Chondrocyte (in vitro differentiated cells): Measurements from ENCODE around the gene GSG1L. TPM values are rescaled to one million over a fixed set of nuclear protein-coding genes. Genes with fewer than 3 reads are reported as not detected.

Experiments used
- DNase-seq: peaks from one replicate; pipeline ENCODE4 v3.0.0; 2021; ENCODE audit warnings: mixed read lengths, low spot score
- H3K27ac Mint-ChIP-seq: one replicate; pipeline ENCODE4 v1.8.0; 2021; ENCODE audit warnings: mild to moderate bottlenecking, moderate library complexity, mixed read lengths; ENCODE audit not compliant: unreplicated experiment
- H3K27me3 Mint-ChIP-seq: 2 replicates; pipeline ENCODE4 v1.8.0; 2021; ENCODE audit warnings: low read depth, mixed read lengths
- H3K36me3 Mint-ChIP-seq: 2 replicates; pipeline ENCODE4 v1.8.0; 2021; ENCODE audit warnings: low read depth, mixed read lengths
- H3K4me1 Mint-ChIP-seq: 2 replicates; pipeline ENCODE4 v1.8.0; 2021; ENCODE audit warnings: low read depth, mild to moderate bottlenecking, mixed read lengths
- H3K4me3 Mint-ChIP-seq: one replicate; pipeline ENCODE4 v1.8.0; 2021; ENCODE audit warnings: mild to moderate bottlenecking, moderate library complexity, mixed read lengths; ENCODE audit not compliant: unreplicated experiment
- H3K9me3 Mint-ChIP-seq: 2 replicates; pipeline ENCODE4 v1.8.0; 2021; ENCODE audit warnings: low read depth, mixed read lengths
- total RNA-seq: library from RNA; stranded (reverse); gene quantifications from 3 replicates; pipeline ENCODE4 v1.2.1, GENCODE V29; 2021
- TF ChIP-seq, protein P1 (sequence below): fragments of 200-600 bp; sonication (generic); IDR thresholded peaks from 2 replicates; pipeline ENCODE4 v1.5.0; 2021; ENCODE audit warnings: antibody characterized with exemption, mild to moderate bottlenecking, moderate library complexity

GSG1L gene
- total RNA-seq, 1 donor from 2014 or later = not detected

GRCh38 chr16:27770271-27771196 lies 293.0 kb downstream of the GSG1L start:
- H3K9me3 Mint-ChIP-seq = no peaks in the 10 kb centered on the region
- TF ChIP-seq, protein P1, sequence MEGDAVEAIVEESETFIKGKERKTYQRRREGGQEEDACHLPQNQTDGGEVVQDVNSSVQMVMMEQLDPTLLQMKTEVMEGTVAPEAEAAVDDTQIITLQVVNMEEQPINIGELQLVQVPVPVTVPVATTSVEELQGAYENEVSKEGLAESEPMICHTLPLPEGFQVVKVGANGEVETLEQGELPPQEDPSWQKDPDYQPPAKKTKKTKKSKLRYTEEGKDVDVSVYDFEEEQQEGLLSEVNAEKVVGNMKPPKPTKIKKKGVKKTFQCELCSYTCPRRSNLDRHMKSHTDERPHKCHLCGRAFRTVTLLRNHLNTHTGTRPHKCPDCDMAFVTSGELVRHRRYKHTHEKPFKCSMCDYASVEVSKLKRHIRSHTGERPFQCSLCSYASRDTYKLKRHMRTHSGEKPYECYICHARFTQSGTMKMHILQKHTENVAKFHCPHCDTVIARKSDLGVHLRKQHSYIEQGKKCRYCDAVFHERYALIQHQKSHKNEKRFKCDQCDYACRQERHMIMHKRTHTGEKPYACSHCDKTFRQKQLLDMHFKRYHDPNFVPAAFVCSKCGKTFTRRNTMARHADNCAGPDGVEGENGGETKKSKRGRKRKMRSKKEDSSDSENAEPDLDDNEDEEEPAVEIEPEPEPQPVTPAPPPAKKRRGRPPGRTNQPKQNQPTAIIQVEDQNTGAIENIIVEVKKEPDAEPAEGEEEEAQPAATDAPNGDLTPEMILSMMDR = no peak
- H3K4me3 Mint-ChIP-seq = no peak overlapping the region
- peaks cover 26% of the 10 kb centered on the region for H3K4me1 Mint-ChIP-seq
- peak; percentile 61 for DNase-seq
- H3K27me3 Mint-ChIP-seq = no peaks in the 10 kb centered on the region
- peaks cover 3% of the 10 kb centered on the region for H3K36me3 Mint-ChIP-seq
- H3K27ac Mint-ChIP-seq = peak overlapping the region; percentile 93

DNA sequence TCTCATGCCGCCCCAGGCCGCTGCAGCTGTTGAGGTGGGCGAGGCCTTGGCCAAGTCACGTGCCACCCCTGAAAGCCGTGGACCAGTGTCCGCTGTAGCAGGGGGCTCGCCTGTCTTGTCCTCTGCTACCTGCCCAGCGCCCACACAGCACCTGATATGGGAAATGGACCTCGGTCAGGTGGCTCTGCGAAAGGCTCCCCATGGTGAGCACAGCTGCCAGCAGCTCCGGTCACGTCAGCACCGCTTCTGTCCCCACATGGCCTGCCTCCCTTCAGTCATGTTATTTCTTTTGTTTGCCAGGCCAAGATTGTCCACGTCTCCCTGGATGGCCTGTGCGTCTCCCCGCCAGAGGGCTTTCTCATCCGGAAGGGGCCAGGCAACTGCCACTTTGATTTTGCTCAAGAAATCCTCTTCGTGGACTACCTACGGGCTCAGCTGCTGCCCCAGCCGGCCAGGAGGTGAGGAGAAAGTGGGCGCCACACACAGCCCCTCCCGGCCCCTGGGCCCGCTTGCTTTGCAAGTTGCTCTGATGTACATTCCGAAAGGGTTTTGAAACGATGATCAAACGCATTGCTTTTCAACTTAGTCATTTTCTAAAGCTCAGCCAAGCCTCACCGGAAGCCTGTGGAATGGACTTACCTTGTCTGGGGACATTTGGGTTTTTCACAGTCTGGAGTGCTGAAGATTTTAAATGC lies 293.8 kb downstream of the GSG1L start:
- Mint-ChIP-seq H3K27ac (peak overlapping the region; percentile 93), H3K4me3 (no peak overlapping the region), H3K36me3 (peaks cover 4% of the 10 kb centered on the region), H3K4me1 (peaks cover 26% of the 10 kb centered on the region), H3K27me3 (no peaks in the 10 kb centered on the region), H3K9me3 (no peaks in the 10 kb centered on the region)
- DNase-seq = peak; percentile 92
- TF ChIP-seq, protein P1 = peak; percentile 11

DNA sequence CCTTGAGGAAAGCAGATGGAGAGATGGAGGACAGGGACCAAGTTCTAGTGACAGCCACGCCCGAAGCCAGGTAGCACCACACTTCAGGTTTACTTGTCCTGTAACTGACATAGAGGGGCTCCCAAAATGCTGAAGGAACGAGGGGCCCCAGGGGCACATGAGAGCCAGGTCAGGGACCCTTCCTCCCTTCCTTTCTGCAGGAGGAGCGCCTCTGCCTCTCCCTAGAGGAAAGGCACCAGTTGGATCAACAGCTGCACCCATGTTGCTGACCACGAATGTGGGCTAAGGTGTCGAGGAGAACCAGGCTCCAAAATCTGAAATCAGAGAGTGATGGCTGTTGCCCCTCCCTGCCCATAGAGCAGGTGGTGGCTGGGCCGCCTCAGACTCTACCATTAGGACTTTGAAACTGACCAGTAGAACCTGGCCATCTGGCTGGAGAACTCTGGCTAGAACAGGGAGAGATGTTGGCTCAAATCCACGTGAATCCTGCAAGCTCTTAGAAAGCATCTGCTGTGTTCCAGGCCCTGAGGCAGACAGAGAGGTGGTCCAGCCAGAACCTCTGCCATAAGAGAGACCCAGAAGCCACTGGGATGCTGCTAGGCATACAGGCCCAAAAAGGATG lies 294.8 kb downstream of the GSG1L start:
- Mint-ChIP-seq H3K4me3 (no peak overlapping the region), H3K27me3 (no peaks in the 10 kb centered on the region), H3K4me1 (peaks cover 26% of the 10 kb centered on the region), H3K36me3 (peaks cover 11% of the 10 kb centered on the region), H3K27ac (peak overlapping the region; percentile 20), H3K9me3 (peaks cover 8% of the 10 kb centered on the region)
- DNase-seq = peak; percentile 58
- TF ChIP-seq, protein P1 = no peak

DNA sequence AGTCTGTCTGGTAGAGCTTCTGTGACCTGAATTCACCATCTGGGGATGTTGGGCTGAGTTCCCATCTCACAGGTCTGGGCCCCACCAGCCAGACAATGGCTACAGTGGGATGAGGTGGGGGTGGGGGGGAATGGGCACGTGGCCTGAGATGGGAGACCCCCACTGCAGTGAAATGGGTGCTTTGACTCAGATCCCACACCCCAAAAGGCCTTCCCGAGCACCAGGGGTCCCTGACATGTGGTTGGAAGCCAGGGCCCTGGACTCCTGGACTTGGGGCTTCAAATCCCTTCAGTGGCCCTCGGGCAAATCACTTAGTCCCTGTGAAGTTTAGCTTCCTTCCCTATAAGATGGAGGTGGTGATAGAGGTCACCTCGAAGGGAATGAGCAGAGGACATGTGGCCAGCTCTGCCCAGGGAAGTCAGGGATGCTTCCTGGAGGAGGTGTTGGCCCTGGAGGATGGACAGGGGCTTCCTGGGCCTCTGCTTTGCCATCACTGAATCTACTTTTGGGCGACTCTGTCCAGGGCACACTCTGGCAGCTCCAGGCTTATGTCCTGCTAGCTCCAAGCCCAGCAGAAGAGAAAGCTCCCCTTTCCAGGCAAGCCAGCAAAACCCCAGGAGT lies 295.4 kb downstream of the GSG1L start:
- TF ChIP-seq, protein P1 = no peak
- Mint-ChIP-seq H3K4me3 (no peak overlapping the region), H3K27ac (no peak overlapping the region), H3K9me3 (peaks cover 10% of the 10 kb centered on the region), H3K36me3 (peaks cover 13% of the 10 kb centered on the region), H3K27me3 (no peaks in the 10 kb centered on the region), H3K4me1 (peaks cover 26% of the 10 kb centered on the region)
- peak; percentile 26 for DNase-seq
